SK-N-SH (cell line): ENCODE measurements around the gene PHPT1.

Experiments
- CTCF ChIP-seq: fragments of 200-600 bp; sonication (generic); IDR thresholded peaks from 2 replicates; pipeline ENCODE4 v1.6.1; 2017; ENCODE audit warnings: antibody characterized with exemption, mild to moderate bottlenecking, moderate library complexity
- EP300 ChIP-seq, 2 experiments: IDR thresholded peaks; 2 replicates each; pipeline versions ENCODE4 v1.4.0 to v1.6.1; 2012; ENCODE audit warnings: borderline replicate concordance in 1 of 2, low read depth in 1 of 2, low read length in 1 of 2
- EZH2phosphoT487 ChIP-seq: fragments of 200-600 bp; sonication (generic); IDR thresholded peaks from 2 replicates; pipeline ENCODE4 v1.6.1; 2017; ENCODE audit warnings: low read depth, mixed run types, mild to moderate bottlenecking, antibody characterized with exemption, moderate library complexity, borderline replicate concordance
- NFIC ChIP-seq: IDR thresholded peaks from 2 replicates; pipeline ENCODE4 v1.4.0; 2012; ENCODE audit warnings: borderline replicate concordance
- RAD21 ChIP-seq: IDR thresholded peaks from 2 replicates; pipeline ENCODE4 v1.6.1; 2012; ENCODE audit warnings: mild to moderate bottlenecking, low read length
- TF ChIP-seq, protein P1 (sequence below): IDR thresholded peaks from 2 replicates; pipeline ENCODE4 v1.4.0; 2012; ENCODE audit warnings: low read depth, borderline replicate concordance

GRCh38 chr9:136806067-136806466 is 43.1 kb upstream of the PHPT1 start:
- TF ChIP-seq CTCF (no peak), RAD21 (no peak), EZH2phosphoT487 (no peak), NFIC (no peak), EP300 (IDR thresholded peaks at IDR 0.05; ENCODE audit: borderline replicate concordance in 1 of 2, low read depth in 1 of 2, low read length in 1 of 2) (no peak)
- TF ChIP-seq, protein P1, sequence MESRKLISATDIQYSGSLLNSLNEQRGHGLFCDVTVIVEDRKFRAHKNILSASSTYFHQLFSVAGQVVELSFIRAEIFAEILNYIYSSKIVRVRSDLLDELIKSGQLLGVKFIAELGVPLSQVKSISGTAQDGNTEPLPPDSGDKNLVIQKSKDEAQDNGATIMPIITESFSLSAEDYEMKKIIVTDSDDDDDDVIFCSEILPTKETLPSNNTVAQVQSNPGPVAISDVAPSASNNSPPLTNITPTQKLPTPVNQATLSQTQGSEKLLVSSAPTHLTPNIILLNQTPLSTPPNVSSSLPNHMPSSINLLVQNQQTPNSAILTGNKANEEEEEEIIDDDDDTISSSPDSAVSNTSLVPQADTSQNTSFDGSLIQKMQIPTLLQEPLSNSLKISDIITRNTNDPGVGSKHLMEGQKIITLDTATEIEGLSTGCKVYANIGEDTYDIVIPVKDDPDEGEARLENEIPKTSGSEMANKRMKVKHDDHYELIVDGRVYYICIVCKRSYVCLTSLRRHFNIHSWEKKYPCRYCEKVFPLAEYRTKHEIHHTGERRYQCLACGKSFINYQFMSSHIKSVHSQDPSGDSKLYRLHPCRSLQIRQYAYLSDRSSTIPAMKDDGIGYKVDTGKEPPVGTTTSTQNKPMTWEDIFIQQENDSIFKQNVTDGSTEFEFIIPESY, result no peak
